Measurements from ENCODE around the gene SEPHS1.

SEPHS1 gene

DNA sequence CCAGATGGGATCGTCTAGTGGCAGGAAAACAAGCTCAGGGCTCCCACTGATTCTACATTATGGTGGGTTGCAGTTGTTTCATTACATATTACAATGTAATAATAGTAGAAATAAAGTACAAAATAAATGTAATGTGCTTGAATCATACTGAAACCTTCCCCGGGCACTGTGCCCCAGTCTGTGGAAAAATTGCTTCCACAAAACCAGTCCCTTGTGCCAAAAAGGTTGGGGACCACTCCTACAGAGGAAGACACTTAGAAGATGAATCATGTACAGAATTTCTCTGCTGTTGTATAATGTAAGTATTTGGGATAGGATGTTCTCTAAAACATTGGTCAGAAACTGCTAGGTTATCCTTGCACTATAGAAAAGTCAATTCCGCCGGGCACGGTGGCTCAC is 36.9 kb downstream of the SEPHS1 start:
- DNase-seq: no peak
- H3K36me3 Mint-ChIP-seq (ENCODE audit: low read depth): peaks cover 5% of the 10 kb centered on the region
- H3K9me3 Mint-ChIP-seq: no peaks in the 10 kb centered on the region
- H3K4me3 Mint-ChIP-seq: no peak overlapping the region
- TF ChIP-seq, protein P1, sequence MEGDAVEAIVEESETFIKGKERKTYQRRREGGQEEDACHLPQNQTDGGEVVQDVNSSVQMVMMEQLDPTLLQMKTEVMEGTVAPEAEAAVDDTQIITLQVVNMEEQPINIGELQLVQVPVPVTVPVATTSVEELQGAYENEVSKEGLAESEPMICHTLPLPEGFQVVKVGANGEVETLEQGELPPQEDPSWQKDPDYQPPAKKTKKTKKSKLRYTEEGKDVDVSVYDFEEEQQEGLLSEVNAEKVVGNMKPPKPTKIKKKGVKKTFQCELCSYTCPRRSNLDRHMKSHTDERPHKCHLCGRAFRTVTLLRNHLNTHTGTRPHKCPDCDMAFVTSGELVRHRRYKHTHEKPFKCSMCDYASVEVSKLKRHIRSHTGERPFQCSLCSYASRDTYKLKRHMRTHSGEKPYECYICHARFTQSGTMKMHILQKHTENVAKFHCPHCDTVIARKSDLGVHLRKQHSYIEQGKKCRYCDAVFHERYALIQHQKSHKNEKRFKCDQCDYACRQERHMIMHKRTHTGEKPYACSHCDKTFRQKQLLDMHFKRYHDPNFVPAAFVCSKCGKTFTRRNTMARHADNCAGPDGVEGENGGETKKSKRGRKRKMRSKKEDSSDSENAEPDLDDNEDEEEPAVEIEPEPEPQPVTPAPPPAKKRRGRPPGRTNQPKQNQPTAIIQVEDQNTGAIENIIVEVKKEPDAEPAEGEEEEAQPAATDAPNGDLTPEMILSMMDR (IDR thresholded peaks at IDR 0.05): no peak
- no peak overlapping the region for H3K27ac Mint-ChIP-seq
- H3K4me1 Mint-ChIP-seq: no peaks in the 10 kb centered on the region
- peaks cover 5% of the 10 kb centered on the region for H3K27me3 Mint-ChIP-seq (ENCODE audit: low read depth, poor library complexity)

DNA sequence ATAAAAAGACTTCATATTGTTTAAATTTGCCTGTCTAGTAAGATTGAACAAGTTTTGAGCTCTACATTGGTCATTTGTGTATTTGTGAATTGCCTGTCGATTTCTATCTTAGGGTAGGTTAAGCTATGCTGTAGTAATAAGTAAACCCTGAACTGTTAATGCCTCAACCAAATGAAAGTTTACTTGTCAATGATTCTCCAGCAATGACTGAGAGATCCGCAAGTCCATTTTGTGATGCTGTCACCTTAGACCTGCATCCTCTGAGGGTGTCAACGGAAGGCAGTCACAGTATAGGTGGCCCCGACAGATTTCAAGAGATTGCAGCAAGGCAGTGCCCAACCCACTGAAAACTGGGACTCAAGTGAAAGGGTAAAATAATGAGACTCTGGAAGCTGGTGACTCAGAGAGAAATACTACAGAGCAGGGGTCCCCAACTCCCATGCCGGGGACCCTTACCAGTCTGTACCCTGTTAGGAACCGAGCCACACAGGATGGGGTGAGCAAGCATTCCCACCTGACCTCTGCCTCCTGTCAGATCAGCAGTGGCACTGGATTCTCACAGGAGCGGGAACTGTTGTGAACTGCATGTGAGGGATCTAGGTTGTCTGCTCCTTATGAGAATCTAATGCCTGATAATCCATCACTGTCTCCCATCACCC is 37.4 kb downstream of the SEPHS1 start:
- Mint-ChIP-seq H3K27ac (no peak overlapping the region), H3K4me3 (no peak overlapping the region), H3K9me3 (no peaks in the 10 kb centered on the region), H3K4me1 (no peaks in the 10 kb centered on the region), H3K36me3 (ENCODE audit: low read depth) (no peaks in the 10 kb centered on the region), H3K27me3 (ENCODE audit: low read depth, poor library complexity) (peaks cover 5% of the 10 kb centered on the region)
- no peak for DNase-seq
- TF ChIP-seq, protein P1 (IDR thresholded peaks at IDR 0.05): no peak

DNA sequence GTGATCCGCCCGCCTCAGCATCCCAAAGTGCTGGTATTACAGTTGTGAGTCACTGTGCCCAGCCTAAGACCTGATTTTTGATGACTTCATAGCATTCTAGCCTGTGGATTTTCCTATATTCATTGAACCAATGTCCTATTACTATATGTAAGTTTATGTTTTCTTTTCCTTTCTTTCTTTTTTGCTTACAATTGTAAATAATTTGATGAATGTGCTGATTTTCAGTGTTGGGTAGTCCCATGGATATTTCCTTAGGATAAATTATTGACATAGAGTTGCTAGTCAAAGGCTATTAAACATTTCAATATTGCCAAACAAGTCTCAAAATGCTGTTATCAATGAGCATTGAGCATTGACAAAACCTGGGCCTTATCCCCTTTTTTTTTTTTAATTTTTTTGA is 38.3 kb downstream of the SEPHS1 start:
- no peak for DNase-seq
- no peaks in the 10 kb centered on the region for H3K4me1 Mint-ChIP-seq
- H3K27me3 Mint-ChIP-seq (ENCODE audit: low read depth, poor library complexity): peaks cover 5% of the 10 kb centered on the region
- no peak overlapping the region for H3K4me3 Mint-ChIP-seq
- TF ChIP-seq, protein P1 (IDR thresholded peaks at IDR 0.05): no peak
- no peak overlapping the region for H3K27ac Mint-ChIP-seq
- no peaks in the 10 kb centered on the region for H3K9me3 Mint-ChIP-seq
- H3K36me3 Mint-ChIP-seq (ENCODE audit: low read depth): no peaks in the 10 kb centered on the region

DNA sequence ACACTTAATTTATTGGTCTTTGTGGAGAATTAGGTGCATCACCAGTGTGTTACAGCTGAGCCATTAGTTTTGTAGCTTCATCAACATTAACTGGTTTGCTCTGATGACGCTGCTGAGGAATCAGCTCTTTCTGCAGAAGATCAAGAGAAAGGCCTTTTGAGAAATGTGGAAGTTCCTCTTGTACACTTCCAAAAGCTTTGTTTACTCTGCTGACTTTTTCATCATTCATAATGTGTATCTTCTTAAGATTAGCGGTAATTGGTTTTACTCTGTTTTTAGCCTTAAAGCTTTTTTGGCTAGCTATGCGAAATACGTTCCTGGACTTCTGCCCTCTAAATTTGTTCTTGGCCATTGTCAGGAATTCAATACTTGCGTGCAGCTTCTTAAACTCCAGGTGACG is 40.0 kb downstream of the SEPHS1 start:
- Mint-ChIP-seq H3K27me3 (ENCODE audit: low read depth, poor library complexity) (peaks cover 7% of the 10 kb centered on the region), H3K36me3 (ENCODE audit: low read depth) (no peaks in the 10 kb centered on the region), H3K4me3 (no peak overlapping the region), H3K27ac (no peak overlapping the region), H3K9me3 (no peaks in the 10 kb centered on the region), H3K4me1 (no peaks in the 10 kb centered on the region)
- TF ChIP-seq, protein P1 (IDR thresholded peaks at IDR 0.05): no peak
- DNase-seq: no peak

DNA sequence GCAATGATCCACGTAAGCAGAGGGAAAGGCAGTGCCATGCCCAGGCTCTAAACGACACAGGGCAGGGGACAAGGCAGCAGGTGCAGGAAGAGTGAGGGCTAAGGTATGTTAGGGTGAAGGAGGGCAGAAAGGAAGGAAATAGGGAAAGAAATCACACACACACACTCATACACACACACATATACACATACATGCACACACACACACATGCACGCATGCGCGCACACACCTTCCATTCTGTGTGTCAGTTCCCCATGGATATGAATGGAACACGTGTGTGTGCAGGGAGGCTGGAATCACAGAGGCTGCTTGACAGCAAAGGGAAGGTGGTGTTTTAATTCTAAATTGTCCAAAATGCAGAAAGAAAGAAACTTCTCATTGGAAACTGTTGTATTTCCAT is 42.0 kb downstream of the SEPHS1 start:
- TF ChIP-seq, protein P1 (IDR thresholded peaks at IDR 0.05): no peak
- no peaks in the 10 kb centered on the region for H3K36me3 Mint-ChIP-seq (ENCODE audit: low read depth)
- no peak overlapping the region for H3K4me3 Mint-ChIP-seq
- DNase-seq: no peak
- H3K27me3 Mint-ChIP-seq (ENCODE audit: low read depth, poor library complexity): peaks cover 7% of the 10 kb centered on the region
- peaks cover 10% of the 10 kb centered on the region for H3K4me1 Mint-ChIP-seq
- H3K27ac Mint-ChIP-seq: no peak overlapping the region
- no peaks in the 10 kb centered on the region for H3K9me3 Mint-ChIP-seq

DNA sequence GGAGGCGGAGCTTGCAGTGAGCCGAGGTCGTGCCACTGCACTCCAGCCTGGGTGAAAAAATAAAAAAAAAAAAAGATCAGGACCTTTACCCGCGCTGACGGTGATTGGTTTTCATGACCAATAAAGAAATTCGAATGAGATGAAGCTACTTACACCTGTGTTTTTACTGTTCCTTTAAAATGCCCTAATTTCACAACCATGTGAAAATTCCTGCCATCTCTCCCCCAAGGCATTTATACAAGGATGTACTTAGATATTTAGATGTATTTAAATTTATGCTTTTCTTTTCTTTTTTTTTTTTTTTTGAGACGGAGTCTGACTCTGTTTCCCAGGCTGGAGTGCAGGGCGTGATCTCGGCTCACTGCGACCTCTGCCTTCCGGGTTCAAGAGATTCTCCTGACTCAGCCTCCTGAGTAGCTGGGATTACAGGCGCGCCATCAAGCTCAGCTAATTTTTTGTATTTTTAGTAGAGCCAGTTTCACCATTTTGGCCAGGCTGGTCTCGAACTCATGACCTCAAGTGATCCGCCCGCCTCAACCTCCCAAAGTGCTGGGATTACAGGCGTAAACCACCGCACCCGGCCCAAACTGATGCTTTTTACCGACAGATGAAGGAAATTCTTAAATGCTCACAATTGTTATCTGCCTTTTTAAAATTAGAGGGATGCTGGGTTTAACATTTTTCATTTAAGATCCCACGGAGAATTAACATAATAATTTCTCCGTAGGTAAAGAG is 45.1 kb downstream of the SEPHS1 start:
- Mint-ChIP-seq H3K27me3 (ENCODE audit: low read depth, poor library complexity) (peaks cover 11% of the 10 kb centered on the region), H3K27ac (no peak overlapping the region), H3K36me3 (ENCODE audit: low read depth) (no peaks in the 10 kb centered on the region), H3K4me1 (peaks cover 21% of the 10 kb centered on the region), H3K9me3 (no peaks in the 10 kb centered on the region), H3K4me3 (no peak overlapping the region)
- DNase-seq: no peak
- TF ChIP-seq, protein P1 (IDR thresholded peaks at IDR 0.05): no peak

All from nephron progenitor cell (in vitro differentiated cells).